ENCODE measurements around the gene NT5DC3.

Gene NT5DC3

DNA sequence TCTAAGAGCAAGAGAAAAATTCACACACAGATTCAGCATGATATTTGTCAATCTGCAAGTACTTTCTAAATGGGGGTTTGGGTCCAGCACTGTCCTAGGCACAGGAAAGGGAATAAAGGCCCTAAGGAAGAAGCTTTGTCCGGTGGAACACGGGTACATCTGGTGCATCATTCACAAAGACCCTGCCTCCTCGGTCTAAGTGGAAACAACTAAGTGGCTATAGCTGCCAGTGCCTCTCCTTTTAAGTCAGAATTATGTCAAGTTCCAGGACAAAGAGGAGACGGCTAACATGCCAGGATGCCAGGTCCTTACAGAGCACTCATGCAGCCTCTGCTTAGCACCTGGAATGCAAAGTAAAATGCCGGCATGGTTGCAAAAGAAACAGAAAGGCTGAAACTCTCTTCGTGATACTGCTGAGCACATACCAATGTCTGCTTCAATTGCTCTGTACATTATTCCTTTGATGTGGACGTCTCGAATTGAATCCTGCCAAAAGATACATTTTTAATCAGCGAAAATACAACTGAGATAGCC is 47.5 kb downstream of the NT5DC3 start:
- Histone ChIP-seq H3K9me3 (no peaks in the 10 kb centered on the region), H3K4me3 (ENCODE audit: low read depth in 1 of 2, low read length in 1 of 2) (no peak overlapping the region), H3K27me3 (no peaks in the 10 kb centered on the region), H3K27ac (no peak overlapping the region), H3K36me3 (peaks cover 38% of the 10 kb centered on the region), H3K4me1 (ENCODE audit: control insufficient read depth in 1 of 2, insufficient read depth in 1 of 2, low read depth in 1 of 2, low read length in 1 of 2) (peaks cover 9 to 13% of the 10 kb centered on the region in 2 experiments)
- no peak for TF ChIP-seq CTCF (IDR thresholded peaks at IDR 0.05)

DNA sequence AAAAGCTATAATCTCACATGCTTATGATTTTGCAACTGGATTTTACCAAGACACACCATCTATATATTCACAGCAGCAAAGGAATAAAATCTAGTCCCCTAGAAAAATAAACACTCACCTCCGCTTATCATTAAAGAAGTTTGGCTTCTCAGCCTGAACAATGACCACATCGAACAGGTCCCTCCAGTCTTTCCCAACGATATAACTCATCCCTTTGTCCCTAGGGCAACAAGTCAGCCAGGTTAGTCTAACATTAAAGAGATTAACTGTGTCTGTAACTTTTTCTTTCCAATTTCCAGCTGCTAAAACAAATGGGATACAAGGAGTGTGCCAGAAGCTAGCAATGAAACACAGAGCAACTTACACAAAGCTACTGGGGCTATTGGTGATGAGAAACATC is 48.0 kb downstream of the NT5DC3 start:
- no peaks in the 10 kb centered on the region for H3K9me3 ChIP-seq
- no peaks in the 10 kb centered on the region for H3K27me3 ChIP-seq
- no peak overlapping the region for H3K4me3 ChIP-seq (ENCODE audit: low read depth in 1 of 2, low read length in 1 of 2)
- no peak for TF ChIP-seq CTCF (IDR thresholded peaks at IDR 0.05)
- peaks cover 4 to 7% of the 10 kb centered on the region in 2 experiments for H3K4me1 ChIP-seq (ENCODE audit: control insufficient read depth in 1 of 2, insufficient read depth in 1 of 2, low read depth in 1 of 2, low read length in 1 of 2)
- peaks cover 38% of the 10 kb centered on the region for H3K36me3 ChIP-seq
- H3K27ac ChIP-seq: no peak overlapping the region

GRCh38 chr12:103791350-103791920 is 49.6 kb downstream of the NT5DC3 start:
- H3K27me3 ChIP-seq: no peaks in the 10 kb centered on the region
- H3K9me3 ChIP-seq: no peaks in the 10 kb centered on the region
- no peak overlapping the region for H3K4me3 ChIP-seq (ENCODE audit: low read depth in 1 of 2, low read length in 1 of 2)
- no peaks in the 10 kb centered on the region for H3K4me1 ChIP-seq (ENCODE audit: control insufficient read depth in 1 of 2, insufficient read depth in 1 of 2, low read depth in 1 of 2, low read length in 1 of 2)
- peaks cover 38% of the 10 kb centered on the region for H3K36me3 ChIP-seq
- no peak for TF ChIP-seq CTCF (IDR thresholded peaks at IDR 0.05)
- H3K27ac ChIP-seq: no peak overlapping the region

- no peaks in the 10 kb centered on the region for H3K4me1 ChIP-seq (ENCODE audit: control insufficient read depth in 1 of 2, insufficient read depth in 1 of 2, low read depth in 1 of 2, low read length in 1 of 2)
- H3K27me3 ChIP-seq: no peaks in the 10 kb centered on the region
- no peak overlapping the region for H3K27ac ChIP-seq
- no peak for TF ChIP-seq CTCF (IDR thresholded peaks at IDR 0.05)
- no peak overlapping the region for H3K4me3 ChIP-seq (ENCODE audit: low read depth in 1 of 2, low read length in 1 of 2)
- peaks cover 38% of the 10 kb centered on the region for H3K36me3 ChIP-seq
- H3K9me3 ChIP-seq: no peaks in the 10 kb centered on the region
Observed at GRCh38 chr12:103786201-103786600, 54.8 kb downstream of the NT5DC3 start.

DNA sequence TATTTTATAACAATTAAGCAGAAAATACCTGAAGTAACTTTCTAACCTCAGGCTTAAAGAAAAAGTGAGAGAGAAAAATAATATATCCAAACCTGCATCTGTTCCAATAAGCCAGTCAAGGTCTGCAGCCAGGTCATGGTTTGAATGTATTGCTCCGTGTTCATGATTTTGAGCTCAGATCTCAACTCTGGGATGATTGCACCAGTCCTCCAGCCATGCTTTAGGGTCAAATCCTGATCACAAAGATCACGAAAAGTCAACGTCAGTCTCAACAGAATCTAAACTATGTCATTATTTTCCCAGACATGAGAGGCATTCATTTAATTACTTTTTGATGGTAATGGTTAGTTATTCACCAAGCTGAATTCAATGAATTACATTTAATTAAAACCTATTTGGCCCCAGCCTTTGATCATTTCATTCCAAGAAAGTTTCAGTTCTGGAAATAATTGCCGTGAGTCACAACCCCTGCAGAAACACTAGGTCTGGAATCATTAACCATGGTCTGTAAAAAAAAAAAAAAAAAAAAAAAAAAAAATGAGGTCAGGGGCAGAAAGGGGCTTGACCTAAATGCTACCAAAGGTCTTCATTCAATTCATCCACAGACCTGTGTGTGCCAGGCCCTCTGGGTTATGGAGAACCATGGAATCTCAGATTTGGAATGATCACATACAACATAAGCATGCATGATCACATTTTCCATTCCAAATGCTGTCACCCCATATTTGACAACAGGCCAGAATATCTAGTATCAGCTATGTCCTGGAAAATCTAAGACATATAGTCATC is 55.6 kb downstream of the NT5DC3 start:
- Histone ChIP-seq H3K36me3 (peaks cover 42% of the 10 kb centered on the region), H3K4me1 (ENCODE audit: control insufficient read depth in 1 of 2, insufficient read depth in 1 of 2, low read depth in 1 of 2, low read length in 1 of 2) (no peaks in the 10 kb centered on the region), H3K27ac (no peak overlapping the region), H3K27me3 (no peaks in the 10 kb centered on the region), H3K9me3 (no peaks in the 10 kb centered on the region), H3K4me3 (ENCODE audit: low read depth in 1 of 2, low read length in 1 of 2) (no peak overlapping the region)
- no peak for TF ChIP-seq CTCF (IDR thresholded peaks at IDR 0.05)
